GOT3 (cell line): ENCODE results near the gene ZNF850.

Experiments
- DNase-seq: peaks from one replicate; lab custom pipeline; 2025; ENCODE audit warnings: mixed read lengths; lab: John Stamatoyannopoulos, UW

Gene ZNF850

DNA sequence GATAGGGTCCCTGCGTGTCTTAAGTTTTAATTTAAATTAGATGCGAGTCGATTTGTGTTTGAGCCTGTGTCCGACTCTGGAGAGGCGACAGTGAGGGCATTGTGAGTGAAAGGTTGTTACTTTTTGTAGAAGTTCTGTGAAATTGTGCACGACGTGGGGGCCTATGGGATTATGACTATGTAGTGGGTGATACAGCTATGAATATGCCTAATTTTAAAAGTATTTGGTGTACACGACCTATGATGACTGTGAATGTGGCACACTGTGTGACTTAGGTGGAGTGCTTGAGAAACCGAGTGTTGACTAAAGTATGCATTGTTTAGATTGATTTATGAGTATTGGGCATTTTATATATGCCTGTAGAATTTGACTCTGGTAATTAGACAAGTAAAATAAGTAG, 84.5 kb downstream of the ZNF850 start:
- DNase-seq: no peak

DNA sequence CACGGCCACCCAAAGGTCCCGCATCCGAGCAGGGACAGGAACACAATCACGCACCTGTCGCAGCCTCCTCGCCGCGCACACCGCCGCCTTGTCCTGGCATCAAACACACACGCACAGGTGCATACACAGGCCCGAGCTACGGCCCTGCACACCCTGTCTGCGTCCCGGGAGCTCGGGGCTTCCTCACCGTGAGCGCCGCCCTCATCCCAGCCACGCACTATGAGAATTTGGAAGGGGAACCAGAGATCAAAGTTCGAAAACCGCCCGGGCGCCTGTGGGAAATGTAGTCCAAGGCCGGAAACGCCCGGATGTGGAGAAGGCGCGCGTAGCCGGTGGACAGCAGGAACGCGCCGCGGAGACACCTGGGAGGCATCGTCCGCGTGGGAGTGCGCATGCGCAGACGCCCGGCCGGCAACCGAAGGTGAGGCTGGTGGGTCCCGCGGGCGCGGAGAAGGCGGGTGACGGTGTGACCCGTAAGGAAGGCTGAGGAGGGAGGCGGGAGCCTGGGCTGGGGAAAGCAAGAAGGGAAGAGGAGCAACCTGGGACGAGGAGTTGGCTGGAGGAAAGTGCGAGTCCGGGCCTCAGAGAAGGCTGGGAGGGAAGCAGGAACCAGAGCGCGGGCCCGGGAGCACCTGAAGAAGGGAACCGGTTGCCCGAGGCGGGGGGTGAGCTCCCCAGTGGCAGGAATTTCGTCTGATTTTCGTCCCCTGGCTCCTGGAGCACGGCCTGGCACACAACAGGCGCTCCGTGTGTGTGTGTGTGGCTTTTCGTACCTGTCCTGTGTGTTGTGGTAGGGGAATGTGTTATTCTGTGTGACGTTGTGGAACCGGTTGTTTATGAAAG, 85.2 kb downstream of the ZNF850 start, which contains the start of gene ZNF567:
TSS of gene ZNF567 (plus strand) at position 399 of the 843 bp plus-strand sequence. CDS start 7,256 bp downstream, outside the sequence.
- DNase-seq: peak; percentile 71

DNA sequence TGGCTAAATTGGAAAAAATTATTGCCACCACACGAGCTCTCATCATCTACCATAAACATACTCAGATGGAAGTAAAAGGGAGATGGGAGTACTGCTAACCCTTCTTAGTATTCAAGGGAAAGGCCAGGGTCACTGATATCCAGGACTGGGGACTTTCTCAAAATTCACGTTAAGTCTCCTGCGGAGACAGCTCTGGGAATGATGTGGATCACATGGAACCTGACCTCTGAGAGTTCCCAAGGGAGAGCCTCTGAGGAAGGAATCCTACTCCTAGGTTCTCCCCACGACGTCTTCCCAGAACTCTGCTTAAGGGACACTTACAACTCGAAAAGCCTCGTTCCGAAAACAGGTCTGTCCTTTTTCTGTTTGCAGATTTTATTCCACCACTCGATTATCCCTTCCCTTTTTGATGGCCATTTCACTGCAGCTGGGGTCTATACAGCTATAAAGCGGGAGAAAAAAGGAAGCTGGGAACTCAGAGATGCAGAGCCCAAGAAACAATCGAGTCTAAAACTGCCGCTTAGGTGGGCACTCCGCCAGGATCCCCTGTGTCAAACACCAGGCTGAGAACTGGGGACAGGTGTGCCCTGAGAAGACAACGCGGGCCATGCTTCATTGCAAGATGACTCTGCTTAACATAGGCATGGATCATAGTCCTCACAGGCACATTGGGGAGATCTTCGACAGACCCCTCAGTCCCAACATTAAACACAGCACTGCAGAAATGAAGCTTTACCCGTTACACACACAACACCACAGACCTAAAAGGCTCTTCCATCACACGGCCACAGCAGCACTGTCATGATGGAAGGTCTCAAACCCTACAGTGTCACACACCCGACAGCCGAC, 86.0 kb downstream of the ZNF850 start:
- DNase-seq: no peak

DNA sequence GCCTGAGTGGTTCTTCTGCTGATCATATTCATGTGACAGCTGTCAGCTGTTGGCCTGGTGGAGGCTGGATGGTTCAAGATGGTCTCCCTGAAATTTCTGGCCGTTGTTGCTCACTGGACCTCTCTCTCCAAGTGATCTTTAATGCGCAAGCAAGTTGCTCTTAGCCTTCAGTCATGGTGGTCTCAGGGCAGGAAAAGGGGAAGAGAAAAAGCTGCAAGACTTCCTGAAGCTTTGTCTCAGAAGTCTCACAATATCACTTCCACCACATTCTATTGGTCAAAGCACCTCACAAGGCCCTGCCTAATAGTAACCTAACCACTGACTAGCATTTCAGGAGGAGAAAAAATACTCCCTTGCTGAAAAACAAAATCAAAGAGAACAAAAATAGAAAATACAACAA, 86.8 kb downstream of the ZNF850 start:
- DNase-seq: no peak

DNA sequence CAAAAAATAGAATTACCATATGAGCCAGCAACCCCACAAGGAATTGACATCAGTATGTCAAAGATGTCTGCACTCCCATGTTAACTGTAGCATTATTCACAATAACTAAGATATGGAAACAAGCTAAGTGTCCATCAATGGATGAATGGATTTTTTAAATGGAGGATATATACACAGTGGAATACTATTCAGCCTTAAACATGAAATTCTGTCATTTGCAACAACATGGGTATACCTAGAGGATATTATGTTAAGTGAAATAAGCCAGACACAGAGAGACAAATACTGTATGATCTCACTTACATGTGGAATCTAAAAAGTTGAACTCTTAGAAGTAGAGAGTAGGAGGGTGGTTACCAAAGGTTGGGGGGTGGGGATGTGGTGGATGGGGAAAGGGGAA, 93.2 kb downstream of the ZNF850 start:
- no peak for DNase-seq

DNA sequence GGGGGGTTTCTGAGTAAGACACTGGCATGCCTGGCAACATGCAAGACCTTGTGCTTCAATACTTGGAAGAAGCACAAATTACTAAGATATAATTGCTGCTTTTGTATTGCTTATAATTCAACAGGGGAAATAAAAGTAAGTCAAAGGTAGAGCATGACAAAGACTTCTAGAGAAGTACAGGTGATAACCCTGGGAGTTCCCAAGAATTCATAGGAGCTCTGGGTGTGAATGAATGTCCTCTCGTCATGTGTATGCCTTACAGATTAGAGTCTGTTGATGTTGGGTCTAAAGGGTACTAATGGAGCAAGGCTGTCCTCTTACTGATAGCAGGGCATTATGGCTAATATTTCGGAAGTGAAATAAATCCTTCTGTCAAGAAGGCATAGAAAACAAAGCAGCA, 98.4 kb downstream of the ZNF850 start:
- DNase-seq: no peak

DNA sequence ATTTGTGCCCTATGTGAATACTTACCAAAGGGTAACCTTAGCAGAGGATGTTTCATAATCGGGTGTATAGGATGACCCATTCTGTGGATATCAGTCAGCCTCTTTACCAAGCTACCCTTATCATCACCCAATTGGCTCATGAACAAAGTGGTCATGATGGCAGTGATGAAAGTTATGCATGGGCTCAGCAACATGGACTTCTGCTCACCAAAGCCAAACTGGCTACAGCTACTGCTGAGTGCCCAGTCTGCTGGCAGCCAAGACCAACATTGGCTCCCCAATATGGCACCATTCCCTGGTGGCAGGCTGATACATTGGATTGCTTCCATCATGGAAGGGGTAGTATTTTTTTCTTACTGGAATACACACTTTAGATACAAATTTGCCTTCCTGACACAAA, 100.2 kb downstream of the ZNF850 start:
- no peak for DNase-seq

DNA sequence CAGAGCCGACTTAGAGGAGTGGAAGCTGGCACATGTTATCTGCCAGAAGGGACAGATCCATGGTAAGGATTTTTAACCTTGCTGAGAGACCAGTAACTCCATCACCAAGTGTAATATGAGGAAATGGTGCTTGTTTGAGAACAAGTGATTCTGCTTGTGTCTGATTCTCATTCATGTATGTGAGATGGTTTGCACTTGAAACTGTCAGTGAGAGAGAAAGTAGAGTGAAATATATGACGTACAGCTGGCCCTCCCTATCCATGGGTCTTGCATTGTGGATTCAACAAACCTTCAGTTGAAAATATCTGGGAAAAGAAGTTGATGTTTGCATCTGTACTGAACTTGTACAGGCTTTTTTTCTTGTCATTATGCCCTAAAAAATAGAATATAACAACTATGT, 104.0 kb downstream of the ZNF850 start:
- no peak for DNase-seq

DNA sequence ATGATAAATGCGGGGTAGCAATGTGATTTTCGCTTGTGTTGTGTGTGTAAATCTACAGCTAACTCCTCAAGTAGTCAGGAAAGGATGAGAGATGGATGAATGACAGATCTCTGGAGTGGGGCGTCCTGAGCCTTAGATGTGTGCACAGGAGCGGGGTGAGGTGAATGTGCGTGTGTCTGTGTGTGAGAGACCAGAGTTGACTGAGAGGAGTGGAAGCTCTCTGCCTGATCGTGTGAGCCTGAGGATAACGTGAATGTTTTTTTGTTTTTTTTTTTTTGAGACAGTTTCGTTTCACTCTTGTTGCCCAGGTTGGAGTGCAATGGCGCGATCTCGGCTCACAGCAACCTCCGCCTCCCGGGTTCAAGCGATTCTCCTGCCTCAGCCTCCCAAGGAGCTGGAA, 106.8 kb downstream of the ZNF850 start:
- DNase-seq: no peak
